Tibial artery (tissue), 4 donors: ENCODE results near the gene AZU1.

Experiments used
- DNase-seq, 2 donors: peaks; one replicate each; pipeline ENCODE4 v3.0.0-alpha.2; 2019
- H3K27ac ChIP-seq, 2 donors: fragments of 200-600 bp; sonication (generic) in 1 of 2; 1 replicate in 1 of 2; 2 replicates in 1 of 2; pipeline ENCODE4 v1.5.1; 2018 to 2019; ENCODE audit warnings: mild to moderate bottlenecking in 1 of 2
- H3K27me3 ChIP-seq, 2 donors: fragments of 200-600 bp; sonication (generic) in 1 of 2; one replicate each; pipeline versions ENCODE4 v1.5.1 to v1.6.0; 2016 to 2019
- H3K36me3 ChIP-seq, 3 donors: fragments of 200-600 bp; sonication (generic) in 2 of 3; one replicate each; pipeline ENCODE4 v1.5.1; 2016 to 2019; ENCODE audit warnings: mild to moderate bottlenecking in 2 of 3
- H3K4me1 ChIP-seq, 4 donors: fragments of 200-600 bp; sonication (generic) in 2 of 4; 1 replicate in 3 of 4; 2 replicates in 1 of 4; pipeline ENCODE4 v1.5.1; 2016 to 2019
- H3K4me3 ChIP-seq, 2 donors: fragments of 200-600 bp; sonication (generic) in 1 of 2; 1 replicate in 1 of 2; 2 replicates in 1 of 2; pipeline ENCODE4 v1.5.1; 2018 to 2019; ENCODE audit warnings: mild to moderate bottlenecking in 2 of 2
- H3K9me3 ChIP-seq, 3 donors: fragments of 200-600 bp; sonication (generic) in 1 of 3; one replicate each; pipeline ENCODE4 v1.5.1; 2016 to 2019
- intact Hi-C: fragments of 100-400 bp; cut with DNase I; formaldehyde crosslinking; loops from one replicate; pipeline ENCODE4 v1.15.0; 2023; ENCODE audit warnings: low total_unique reads
- TF ChIP-seq, protein P1 (sequence below), 2 experiments: fragments of 200-600 bp in 1 of 2; fragments of 450-650 bp in 1 of 2; IDR thresholded peaks; one replicate each; pipeline ENCODE4 v1.5.1; 2017 to 2019; ENCODE audit warnings: antibody characterized with exemption in 2 of 2, mild to moderate bottlenecking in 1 of 2, moderate library complexity in 1 of 2

The AZU1 gene, protein sequence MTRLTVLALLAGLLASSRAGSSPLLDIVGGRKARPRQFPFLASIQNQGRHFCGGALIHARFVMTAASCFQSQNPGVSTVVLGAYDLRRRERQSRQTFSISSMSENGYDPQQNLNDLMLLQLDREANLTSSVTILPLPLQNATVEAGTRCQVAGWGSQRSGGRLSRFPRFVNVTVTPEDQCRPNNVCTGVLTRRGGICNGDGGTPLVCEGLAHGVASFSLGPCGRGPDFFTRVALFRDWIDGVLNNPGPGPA

DNA sequence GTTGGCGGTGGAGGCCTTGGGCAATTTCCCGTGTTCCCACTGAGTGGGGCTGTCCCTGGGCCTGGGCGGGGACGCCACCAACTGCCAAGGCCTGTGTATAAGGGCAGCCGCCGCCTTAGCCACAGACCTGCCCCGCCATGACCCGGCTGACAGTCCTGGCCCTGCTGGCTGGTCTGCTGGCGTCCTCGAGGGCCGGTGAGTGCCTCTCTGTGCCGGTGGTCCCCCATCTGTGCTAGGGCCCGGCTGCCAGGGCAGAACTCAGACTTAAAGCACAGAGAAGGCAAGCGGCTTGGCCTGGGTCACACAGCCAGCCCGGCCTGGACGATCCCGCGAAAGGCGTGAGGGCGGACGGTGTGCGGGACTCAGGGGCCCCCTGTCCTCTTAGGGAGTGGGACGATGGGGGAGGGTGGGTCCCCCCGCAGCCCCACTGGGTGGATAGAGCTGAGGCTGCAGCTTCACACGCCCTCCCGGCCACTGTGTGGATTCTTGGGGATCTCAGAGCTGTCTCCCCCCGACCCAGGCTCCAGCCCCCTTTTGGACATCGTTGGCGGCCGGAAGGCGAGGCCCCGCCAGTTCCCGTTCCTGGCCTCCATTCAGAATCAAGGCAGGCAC lies at the start of gene AZU1:
TSS of gene AZU1 (plus strand) at position 128 of the 612 bp plus-strand sequence. CDS start at position 138, 10 bp downstream.
- Histone ChIP-seq H3K27me3 (peaks cover 0 to 82% of the 10 kb centered on the region in 2 donors), H3K4me1 (no peaks in the 10 kb centered on the region), H3K27ac (no peak within 1 kb of the TSS), H3K4me3 (no peak within 1 kb of the TSS), H3K36me3 (no peaks in the 10 kb centered on the region), H3K9me3 (no peaks in the 10 kb centered on the region)
- TF ChIP-seq, protein P1, sequence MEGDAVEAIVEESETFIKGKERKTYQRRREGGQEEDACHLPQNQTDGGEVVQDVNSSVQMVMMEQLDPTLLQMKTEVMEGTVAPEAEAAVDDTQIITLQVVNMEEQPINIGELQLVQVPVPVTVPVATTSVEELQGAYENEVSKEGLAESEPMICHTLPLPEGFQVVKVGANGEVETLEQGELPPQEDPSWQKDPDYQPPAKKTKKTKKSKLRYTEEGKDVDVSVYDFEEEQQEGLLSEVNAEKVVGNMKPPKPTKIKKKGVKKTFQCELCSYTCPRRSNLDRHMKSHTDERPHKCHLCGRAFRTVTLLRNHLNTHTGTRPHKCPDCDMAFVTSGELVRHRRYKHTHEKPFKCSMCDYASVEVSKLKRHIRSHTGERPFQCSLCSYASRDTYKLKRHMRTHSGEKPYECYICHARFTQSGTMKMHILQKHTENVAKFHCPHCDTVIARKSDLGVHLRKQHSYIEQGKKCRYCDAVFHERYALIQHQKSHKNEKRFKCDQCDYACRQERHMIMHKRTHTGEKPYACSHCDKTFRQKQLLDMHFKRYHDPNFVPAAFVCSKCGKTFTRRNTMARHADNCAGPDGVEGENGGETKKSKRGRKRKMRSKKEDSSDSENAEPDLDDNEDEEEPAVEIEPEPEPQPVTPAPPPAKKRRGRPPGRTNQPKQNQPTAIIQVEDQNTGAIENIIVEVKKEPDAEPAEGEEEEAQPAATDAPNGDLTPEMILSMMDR (IDR thresholded peaks at IDR 0.05): no peak
- no peak for DNase-seq
- intact Hi-C loops: no loop called here

DNA sequence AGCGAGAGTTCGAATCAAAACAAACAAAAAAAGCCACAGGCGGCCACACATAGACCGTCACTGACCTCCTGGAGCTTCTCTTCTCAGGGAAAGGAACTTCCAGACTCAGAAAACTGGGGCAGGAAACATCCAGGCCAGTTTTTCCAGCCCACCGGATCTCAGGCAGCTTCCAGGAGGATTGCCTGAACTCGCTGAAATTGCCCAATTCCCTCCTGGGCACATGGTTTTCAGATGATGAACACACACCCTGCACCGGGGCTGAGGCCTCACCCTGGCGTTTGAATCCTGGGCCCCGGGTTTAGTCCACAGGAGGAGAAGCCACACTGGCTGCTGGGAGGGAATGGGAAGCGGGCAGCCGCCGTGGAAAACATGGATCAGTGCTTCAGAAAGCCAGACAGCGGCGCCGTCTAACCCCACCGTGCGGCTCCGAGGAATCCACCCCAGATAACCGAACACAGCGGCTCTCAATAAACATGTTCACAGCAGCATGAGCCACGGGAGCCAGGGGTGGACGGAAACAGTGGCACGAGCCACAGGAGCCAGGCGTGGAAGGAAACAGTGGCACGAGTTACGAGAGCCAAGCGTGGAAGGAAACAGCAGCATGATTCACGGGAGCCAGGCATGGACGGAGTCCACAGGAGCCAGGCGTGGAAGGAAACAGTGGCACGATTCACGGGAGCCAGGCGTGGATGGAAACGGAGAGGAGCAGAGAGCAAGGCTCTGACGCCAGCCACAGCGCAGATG lies 48.6 kb upstream of the AZU1 start:
- Histone ChIP-seq H3K36me3 (no peaks in the 10 kb centered on the region), H3K27me3 (peaks cover 0 to 2% of the 10 kb centered on the region in 2 donors), H3K4me1 (peaks cover 0 to 20% (median 16%) of the 10 kb centered on the region in 4 donors), H3K4me3 (peak overlapping the region in 1 of 2 donors; percentile 20), H3K9me3 (no peaks in the 10 kb centered on the region), H3K27ac (peak overlapping the region; percentile 52 to 68)
- TF ChIP-seq, protein P1 (IDR thresholded peaks at IDR 0.05): no peak
- intact Hi-C loops: no loop called here
- peak; percentile 81 to 87 for DNase-seq

DNA sequence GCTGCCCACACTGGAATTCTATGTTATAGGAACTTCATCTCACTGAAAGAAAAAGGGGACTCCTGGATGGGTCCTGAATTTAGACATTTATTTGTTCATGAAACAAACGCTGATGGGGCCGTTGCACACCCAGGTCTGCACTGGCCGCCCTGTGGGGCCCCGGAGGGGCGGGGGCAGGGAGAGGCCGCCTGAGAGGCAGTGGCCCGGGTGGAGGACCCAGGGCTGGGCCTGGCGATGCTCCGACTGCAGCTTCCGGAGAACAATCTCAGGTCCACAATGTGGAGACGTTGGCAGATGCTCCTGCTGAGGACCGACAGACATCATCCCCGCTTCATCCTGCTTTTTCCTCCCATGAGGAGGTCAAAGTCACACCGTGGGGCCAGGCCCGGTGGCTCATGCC lies 46.7 kb upstream of the AZU1 start:
- H3K4me3 ChIP-seq: no peak overlapping the region
- H3K27me3 ChIP-seq: peaks cover 0 to 2% of the 10 kb centered on the region in 2 donors
- intact Hi-C loops: no loop called here
- TF ChIP-seq, protein P1 (IDR thresholded peaks at IDR 0.05): no peak
- no peaks in the 10 kb centered on the region for H3K9me3 ChIP-seq
- no peak overlapping the region for H3K27ac ChIP-seq
- no peak for DNase-seq
- no peaks in the 10 kb centered on the region for H3K36me3 ChIP-seq
- H3K4me1 ChIP-seq: peaks cover 0 to 20% (median 16%) of the 10 kb centered on the region in 4 donors

DNA sequence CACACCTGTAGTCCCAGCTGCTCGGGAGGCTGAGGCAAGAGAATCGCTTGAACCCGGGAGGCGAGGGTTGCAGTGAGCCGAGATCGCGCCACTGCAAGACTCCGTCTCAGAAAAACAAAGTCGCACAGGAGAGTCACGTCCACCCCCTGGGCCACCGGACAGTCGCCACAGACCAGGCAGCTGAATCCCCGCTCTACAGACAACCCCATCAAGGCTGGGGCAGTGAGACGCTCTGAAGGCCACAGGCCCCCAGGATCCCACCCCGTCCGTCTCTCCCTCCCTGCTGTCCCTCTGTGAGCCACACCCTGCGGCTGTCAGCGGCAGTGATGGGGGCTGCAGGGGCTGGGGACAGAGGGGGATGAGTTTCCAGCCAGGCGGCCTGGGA lies 45.8 kb upstream of the AZU1 start:
- H3K4me3 ChIP-seq: no peak overlapping the region
- TF ChIP-seq, protein P1 (IDR thresholded peaks at IDR 0.05): no peak
- no peaks in the 10 kb centered on the region for H3K9me3 ChIP-seq
- no peaks in the 10 kb centered on the region for H3K36me3 ChIP-seq
- H3K27ac ChIP-seq: peak overlapping the region in 1 of 2 donors; percentile 35
- DNase-seq: no peak
- intact Hi-C loops: no loop called here
- peaks cover 0 to 20% (median 16%) of the 10 kb centered on the region in 4 donors for H3K4me1 ChIP-seq
- peaks cover 0 to 2% of the 10 kb centered on the region in 2 donors for H3K27me3 ChIP-seq

DNA sequence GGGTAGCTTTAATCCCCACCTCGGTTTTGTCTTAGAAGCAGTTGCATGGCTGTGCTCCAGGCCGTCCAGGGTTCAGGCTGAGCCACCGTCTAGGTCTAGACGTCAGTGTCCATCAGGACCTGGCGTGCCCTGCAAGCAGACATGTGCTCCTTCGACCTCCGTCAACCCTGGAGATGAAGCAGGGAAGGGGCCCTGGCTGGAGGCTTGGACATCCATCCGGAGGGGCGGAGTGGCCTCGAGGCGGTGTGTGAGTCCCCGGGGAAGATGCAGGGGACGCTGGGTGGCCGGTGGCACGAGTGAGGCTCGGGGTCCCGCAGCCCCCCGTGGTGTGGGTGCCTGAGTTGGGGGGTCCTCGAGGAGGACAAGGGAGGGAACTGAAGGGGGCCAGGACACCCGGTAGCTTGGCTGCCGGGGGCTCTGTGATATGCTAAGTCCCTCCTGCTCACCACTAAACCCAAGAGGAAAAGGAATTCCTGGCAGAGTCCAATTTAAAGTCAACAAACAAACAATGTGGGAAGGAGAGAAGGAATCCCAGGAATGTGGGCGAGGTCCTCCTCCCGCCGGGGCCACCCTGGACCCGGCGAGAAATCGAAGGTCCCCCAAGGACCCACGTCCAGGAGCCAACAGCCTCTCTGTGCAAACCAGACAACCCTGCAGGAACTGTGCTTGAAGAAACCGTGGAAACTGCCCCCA lies 45.3 kb upstream of the AZU1 start:
- H3K27me3 ChIP-seq: peaks cover 0 to 2% of the 10 kb centered on the region in 2 donors
- peak overlapping the region in 1 of 2 donors; percentile 35 for H3K27ac ChIP-seq
- peak overlapping the region; percentile 7 to 31 for H3K4me3 ChIP-seq
- H3K36me3 ChIP-seq: no peaks in the 10 kb centered on the region
- H3K4me1 ChIP-seq: peaks cover 0 to 20% (median 16%) of the 10 kb centered on the region in 4 donors
- TF ChIP-seq, protein P1 (IDR thresholded peaks at IDR 0.05): no peak
- DNase-seq: no peak
- H3K9me3 ChIP-seq: no peaks in the 10 kb centered on the region
- intact Hi-C loops: no loop called here
